ENCODE results near the gene BCAR3.

The BCAR3 gene

DNA sequence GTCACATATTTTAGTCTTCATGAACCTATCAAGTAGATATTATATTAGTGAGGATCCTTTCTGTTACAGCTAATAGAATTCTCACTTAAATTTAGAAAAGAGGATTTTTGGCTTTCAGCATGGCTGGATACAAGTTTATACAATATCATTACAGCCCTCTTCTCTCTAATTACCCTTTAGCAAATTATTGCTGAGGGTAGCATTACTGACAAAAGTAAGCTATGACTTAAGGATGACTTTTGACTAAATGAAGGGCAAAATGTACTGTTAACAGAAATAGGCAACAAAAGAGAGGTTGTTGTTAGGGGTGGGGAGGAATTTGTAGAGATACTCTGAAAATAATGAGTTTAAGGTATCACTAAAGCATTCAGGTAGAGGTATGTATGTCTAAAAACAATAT lies 148.0 kb downstream of the BCAR3 start:
- TF ChIP-seq, protein P1, sequence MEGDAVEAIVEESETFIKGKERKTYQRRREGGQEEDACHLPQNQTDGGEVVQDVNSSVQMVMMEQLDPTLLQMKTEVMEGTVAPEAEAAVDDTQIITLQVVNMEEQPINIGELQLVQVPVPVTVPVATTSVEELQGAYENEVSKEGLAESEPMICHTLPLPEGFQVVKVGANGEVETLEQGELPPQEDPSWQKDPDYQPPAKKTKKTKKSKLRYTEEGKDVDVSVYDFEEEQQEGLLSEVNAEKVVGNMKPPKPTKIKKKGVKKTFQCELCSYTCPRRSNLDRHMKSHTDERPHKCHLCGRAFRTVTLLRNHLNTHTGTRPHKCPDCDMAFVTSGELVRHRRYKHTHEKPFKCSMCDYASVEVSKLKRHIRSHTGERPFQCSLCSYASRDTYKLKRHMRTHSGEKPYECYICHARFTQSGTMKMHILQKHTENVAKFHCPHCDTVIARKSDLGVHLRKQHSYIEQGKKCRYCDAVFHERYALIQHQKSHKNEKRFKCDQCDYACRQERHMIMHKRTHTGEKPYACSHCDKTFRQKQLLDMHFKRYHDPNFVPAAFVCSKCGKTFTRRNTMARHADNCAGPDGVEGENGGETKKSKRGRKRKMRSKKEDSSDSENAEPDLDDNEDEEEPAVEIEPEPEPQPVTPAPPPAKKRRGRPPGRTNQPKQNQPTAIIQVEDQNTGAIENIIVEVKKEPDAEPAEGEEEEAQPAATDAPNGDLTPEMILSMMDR (IDR thresholded peaks at IDR 0.05; ENCODE audit: low read depth, low read length): no peak
- DNase-seq (ENCODE audit: extremely low read depth, low read depth): no peak

DNA sequence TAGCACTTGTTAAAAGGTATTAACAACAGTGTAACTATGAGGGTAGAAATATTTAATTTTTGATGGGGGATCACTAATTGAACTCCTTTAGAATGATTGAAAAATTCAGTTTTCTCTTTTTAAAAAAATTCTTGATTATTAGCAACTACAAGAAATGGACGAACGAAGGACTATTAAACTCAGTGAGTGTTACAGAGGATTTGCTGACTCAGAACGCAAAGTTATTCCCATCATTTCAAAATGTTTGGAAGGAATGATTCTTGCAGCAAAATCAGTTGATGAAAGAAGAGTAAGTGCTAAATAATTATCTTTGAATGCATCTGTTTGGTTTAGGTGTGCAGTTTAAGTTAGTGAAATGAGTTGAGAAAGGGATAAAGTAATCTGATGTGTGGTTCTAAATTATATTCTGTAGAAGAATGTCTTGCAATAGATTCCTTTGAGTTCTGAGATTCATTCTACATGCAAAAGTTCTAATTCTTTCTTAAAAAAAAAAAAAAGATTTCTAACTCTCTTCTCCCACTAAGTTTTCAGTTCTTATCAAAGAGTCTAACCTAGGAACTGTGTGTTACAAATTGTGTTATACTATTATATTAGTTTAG lies 148.8 kb downstream of the BCAR3 start:
- no peak for DNase-seq (ENCODE audit: extremely low read depth, low read depth)
- TF ChIP-seq, protein P1 (IDR thresholded peaks at IDR 0.05; ENCODE audit: low read depth, low read length): no peak

DNA sequence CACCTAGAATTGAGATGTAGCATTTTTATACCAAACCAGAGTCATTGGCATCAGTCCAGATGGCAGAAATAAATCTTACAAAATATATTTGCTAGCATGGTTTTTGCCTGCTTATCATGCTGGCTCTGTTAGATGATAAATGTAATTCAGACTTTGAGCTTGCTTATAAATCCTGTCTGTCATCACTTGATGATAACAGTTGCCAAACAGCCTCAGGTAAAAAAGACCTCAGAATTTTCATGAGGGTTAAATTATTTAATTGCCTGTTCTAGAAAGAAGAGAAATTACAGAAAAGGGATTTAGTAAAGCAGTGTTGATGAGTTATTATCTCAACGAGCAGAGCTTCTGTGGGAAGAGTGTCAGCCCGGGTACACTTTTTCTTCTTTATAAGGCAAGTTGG lies 150.4 kb downstream of the BCAR3 start:
- TF ChIP-seq, protein P1 (IDR thresholded peaks at IDR 0.05; ENCODE audit: low read depth, low read length): no peak
- no peak for DNase-seq (ENCODE audit: extremely low read depth, low read depth)

DNA sequence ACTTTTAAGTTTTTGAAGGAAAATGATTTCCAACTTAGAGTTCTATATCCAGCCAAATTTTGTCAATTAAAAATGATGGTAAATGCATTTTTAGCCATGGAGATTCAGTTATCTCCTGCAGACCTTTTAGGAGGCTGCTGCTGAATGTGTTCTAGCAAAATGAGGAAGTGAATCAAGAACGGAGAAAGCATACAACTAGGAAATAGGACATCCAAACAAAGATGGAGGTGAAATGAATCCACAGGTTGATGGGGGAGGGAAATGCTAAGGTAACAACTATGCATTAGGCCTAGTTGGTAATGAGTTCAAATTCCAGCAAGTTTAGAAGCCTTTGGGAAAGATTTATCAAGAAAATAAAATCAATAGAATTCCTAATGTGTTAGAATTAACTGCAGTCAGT lies 153.2 kb downstream of the BCAR3 start:
- no peak for DNase-seq (ENCODE audit: extremely low read depth, low read depth)
- TF ChIP-seq, protein P1 (IDR thresholded peaks at IDR 0.05; ENCODE audit: low read depth, low read length): no peak

DNA sequence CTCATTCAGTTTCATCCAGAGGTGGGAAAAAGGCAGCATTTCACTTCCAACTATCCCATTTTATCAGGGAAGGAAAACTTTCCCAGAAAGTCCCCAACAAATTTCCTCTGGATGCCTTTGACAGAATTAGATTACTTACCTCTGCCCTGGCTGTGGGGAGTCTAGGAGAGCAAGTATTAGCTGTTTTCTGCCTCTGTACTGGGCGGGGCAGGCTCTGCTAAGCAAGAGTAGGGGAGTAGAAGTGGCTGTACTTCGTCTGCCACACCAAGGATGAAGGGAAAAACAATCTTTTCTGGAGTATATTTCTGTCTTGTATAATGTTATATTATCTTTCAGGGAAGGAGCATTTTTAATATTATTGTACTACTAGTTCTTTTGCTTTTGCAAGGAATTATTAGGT lies 155.2 kb downstream of the BCAR3 start:
- DNase-seq (ENCODE audit: extremely low read depth, low read depth): no peak
- TF ChIP-seq, protein P1 (IDR thresholded peaks at IDR 0.05; ENCODE audit: low read depth, low read length): no peak

DNA sequence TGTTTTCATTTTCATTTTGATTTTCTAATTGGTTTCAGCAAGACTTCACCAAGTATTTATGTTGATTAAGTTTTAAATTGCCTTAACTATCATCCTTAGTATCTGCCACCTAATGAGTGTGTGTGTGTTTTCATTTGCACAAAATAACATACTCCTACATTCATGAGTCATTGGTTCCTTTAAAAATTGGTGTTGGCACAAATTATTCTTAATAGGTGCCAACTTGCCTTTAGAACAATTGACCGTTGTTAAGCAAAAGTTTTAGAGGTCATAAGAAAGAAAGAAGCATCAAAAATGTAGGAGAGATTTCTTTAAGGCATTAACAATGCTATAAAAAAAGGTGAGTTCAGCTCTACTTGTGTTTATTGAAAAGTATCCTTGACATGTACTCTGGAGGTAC lies 156.2 kb downstream of the BCAR3 start:
- no peak for DNase-seq (ENCODE audit: extremely low read depth, low read depth)
- TF ChIP-seq, protein P1 (IDR thresholded peaks at IDR 0.05; ENCODE audit: low read depth, low read length): no peak

DNA sequence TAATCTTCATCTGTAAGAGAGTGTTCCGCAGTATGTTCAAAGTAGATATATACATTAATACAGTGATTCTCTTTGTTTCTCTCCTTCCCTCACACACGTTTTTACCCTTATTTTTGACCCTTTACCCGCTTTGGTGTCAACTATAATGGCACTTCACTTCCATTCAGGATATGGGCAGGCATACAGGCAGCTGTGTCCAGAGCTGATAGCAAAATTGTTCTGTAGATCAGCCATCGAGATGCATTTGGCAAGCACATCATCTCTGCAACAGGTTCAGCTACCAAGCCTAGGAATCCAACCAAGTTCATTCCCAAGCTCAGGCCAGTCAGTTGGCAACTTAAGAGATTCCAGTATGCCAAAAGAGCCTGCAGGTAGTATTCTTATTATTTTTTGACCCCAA lies 158.9 kb downstream of the BCAR3 start:
- no peak for DNase-seq (ENCODE audit: extremely low read depth, low read depth)
- TF ChIP-seq, protein P1 (IDR thresholded peaks at IDR 0.05; ENCODE audit: low read depth, low read length): no peak

All from AG09319 (cell line).